HG02970 (cell line): ENCODE measurements around the gene PERCC1.

Experiments
- ATAC-seq: cut with Tn5 transposase; IDR thresholded peaks from one replicate; pipeline ENCODE4 v1.9.1; 2021; ENCODE audit warnings: mild to moderate bottlenecking, moderate library complexity, moderate number of reproducible peaks; ENCODE audit not compliant: unreplicated experiment, low FRiP score

Gene PERCC1

DNA sequence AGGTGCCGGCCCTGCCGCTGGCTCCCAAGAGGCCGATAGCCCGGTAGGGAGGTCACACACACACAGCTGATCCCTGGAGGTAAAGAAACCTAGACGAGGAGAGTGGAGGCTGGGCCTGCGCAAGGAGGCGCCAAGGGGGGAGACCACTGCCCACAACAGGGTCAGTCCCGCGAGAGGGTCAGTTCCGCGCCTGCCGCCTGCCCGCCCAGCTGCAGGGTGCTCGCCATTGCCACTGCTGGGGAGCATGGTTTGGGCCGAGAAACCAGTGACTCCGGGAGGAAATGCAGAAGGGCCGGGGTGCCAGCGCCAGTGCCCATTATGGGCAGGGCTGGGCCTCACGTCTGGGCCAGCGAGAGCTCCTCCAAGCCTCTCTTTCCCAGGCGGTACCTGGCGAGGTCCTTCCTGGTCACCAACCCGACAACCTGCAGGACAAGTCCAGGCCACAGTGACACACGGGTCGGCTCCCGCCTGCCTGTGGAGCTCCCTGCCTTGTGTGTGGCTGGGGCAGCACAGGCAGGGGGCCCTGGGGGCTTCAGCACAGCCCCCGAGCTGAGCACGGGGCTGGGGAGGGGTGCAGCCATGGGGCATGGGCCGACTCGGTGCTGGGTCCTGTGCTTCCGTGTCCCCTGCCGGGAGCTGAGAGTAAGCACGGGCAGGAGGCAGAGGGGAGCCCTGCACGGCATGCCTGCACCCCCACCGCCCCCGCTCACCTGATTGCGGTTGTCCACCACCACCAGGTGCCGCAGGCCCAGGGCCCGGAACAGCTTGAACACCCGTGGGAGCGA, 15.6 kb downstream of the PERCC1 start:
- no peak for ATAC-seq

DNA sequence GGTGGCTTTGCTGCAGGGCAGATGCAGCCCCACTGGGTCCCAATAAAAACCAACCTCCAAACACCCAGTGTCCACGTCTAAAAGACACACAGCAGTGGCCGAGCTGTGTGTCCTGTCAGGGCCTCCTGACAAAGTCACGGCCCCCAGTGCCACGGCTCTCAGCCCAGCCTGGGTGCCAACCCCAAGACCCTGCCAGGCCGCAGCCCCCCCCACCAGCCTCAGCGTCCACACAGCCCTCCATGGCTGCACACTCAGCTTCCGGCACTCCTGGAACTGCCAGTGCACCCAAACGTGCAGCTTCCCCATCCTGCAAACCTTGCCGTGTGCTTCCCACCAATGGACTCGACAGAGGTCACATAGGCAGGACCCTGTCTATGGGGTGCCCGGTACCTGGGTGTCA, 17.1 kb downstream of the PERCC1 start:
- no peak for ATAC-seq

DNA sequence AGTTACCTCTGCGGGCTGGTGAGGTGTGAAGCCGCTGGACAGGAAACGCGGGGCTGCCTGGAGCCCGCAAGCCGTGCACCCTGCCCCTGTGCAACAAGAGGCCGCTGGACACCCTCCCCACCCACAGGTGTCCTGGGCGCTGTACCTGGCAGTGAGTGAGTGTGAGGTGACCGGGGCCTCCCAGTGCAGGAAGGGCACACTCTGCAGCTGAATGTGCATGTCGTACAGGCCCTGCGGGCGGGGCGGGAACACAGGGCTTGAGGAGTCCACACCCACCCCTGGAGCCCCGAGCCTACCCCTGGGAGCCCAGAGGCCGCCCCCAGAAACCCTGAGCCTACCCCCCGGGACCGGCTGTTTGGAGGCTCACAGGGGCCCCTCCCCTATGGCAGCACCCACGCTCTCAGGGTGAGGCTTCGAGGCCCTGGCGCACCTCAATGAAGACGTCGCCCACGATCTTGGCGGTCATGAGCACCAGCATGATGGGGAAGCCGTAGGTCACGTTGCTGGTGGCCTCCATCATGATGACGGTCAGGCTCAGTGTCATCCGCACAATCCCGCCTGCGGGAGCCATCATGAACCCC, 17.7 kb downstream of the PERCC1 start:
- no peak for ATAC-seq

DNA sequence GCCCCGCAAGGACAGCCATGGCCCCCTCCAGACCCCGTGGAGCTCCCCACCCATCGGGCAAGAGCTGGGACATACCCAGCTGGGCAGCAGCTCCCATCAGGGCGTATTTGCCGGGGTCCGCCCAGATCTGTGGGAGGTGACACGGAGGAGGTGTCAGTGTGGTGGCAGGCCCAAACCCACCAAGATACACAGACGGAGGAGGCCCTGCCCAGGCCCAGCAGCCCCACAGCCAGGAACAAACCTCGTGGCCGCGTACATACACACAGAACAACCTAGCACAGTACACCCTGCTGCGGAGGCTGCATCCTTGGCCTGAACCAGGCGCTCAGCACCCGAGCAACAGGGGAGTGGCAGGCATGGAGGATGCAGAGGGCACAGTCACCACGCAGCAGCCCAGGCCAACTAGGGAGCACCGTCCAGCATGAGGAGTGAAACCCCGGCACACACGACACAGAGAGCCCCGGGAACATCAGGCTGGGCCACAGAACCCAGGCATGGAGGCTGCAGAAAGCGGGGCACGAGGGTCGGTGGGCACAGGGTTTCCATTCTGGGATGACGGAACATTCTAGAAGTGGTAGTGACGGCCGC, 18.4 kb downstream of the PERCC1 start:
- ATAC-seq, result no peak

DNA sequence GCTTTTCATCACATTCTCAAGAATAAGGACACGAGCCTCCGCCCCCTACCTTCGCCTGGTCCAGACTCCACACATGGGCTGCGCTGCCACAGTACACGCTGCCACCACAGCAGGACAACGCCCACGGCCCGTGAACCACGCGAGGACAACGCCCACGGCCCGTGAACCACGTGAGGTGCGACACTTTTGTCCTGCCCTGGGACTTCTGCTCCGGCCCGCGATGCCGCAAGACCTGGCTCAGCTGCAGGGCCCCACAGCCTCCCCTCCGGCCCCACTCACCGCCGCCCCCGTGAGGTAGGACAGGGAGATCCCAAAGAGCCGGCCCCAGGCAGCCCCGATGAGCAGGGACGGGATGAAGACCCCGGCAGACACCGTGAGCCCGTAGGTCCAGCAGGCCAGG, 19.3 kb downstream of the PERCC1 start:
- no peak for ATAC-seq

DNA sequence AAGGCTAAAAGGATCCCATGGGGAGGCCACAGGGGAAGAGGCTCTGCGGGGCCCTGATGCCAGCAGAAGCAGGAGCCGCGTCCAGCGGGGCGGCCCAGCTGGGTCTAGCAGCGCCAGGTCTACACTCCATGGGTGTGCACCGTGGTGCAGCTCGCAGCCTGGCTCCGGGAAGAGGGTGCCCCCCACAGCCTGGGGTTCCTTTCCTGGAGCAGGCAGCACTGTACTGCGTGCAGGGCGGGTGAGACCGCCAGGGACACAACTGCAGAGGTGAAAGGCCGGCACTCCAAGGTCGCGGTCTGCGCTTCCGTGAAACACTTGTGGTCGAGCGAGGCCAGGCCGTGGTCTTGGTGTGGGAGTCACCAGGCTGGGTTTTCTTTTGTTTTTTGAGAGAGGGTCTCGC, 20.0 kb downstream of the PERCC1 start:
- ATAC-seq, result no peak

DNA sequence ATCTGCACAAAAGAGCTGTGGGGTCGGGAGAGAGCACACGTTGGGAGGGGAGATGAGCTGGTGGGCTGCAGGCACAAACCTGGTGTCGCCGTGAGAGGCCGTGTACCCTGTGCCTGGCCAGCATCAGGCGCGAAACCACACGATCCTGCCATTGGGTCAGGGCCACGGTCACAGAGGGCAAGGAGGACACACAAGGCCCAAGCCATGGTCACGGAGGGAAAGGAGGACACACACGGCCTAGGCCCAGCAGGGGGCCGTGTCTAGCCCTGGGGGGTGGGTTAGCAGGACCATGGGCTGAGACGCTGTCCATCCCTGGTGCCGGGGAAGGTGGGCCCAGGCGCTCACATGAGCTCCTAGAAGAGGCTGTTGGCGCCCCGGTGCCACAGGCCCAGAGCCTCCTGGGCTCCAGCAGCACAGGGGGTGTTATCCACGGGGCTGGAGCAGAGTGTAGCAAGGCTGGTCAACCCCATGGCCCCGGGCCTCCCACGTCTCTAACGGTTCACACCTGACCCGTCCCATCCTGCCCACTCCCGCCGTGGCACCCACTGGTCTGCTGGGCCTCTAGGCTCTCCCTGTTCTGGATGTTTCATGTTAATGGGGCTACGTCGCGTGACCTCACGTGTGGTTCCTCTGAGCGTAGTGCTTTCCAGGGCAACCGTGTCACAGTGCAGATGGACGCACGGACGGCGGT, 21.0 kb downstream of the PERCC1 start:
- ATAC-seq, result no peak

DNA sequence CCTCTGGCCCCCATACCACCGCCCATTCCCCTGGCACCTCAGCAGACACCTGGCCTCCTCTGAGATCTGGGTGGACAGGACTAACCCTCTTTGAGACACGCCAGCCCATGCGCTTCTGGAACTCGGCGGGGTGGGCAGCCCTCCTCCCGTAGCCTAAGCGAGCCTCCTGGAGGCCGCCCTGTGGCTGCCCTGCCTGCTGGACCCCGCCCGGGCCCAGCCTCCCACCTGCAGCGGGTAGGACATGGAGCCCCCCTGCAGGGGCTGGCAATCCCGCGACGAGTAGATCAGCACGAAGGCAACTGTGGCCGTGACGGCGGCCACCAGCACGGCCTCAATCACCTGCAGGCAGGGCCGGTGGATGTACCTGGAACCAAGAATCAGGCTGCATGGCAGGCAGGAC, 21.7 kb downstream of the PERCC1 start:
- no peak for ATAC-seq

DNA sequence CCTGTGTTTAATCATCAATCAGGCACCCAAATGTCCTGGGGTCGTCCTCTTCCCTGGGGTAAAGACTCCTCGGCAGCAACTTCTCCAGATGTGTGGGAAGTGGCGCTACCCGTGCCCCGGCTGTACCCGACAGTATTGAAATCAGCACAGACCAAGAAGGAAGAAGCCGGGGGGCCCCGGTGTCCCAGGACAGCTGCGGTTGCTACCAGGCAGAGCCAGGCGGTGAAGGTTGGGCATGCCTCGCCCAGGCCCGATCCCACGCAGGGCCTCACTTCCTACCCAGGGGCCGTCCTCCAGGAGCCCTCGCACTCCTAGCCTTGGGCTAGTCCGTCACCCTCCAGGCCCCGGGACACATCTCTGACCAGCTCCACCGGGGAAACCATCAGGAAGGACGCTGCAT, 22.4 kb downstream of the PERCC1 start:
- no peak for ATAC-seq

DNA sequence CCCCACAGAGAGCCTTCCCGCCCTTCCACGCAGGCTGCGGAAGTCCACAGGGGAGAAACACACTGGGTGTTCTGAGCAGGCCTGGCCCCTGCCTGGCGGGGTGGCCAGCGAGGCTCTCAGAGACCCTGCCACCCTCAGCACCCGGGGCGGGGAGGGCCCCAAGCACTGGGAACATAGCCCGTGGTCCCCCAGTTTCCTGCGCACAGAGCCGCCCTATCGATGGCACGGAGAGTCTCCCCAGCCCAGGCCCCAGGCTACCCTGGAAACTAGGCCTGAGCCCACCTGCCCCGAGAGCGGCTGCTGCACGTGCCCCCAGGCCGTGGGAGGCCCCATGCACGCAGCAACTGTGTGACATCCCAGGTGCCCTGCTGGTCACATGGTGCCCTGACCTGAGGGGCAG, 23.7 kb downstream of the PERCC1 start:
- no peak for ATAC-seq

DNA sequence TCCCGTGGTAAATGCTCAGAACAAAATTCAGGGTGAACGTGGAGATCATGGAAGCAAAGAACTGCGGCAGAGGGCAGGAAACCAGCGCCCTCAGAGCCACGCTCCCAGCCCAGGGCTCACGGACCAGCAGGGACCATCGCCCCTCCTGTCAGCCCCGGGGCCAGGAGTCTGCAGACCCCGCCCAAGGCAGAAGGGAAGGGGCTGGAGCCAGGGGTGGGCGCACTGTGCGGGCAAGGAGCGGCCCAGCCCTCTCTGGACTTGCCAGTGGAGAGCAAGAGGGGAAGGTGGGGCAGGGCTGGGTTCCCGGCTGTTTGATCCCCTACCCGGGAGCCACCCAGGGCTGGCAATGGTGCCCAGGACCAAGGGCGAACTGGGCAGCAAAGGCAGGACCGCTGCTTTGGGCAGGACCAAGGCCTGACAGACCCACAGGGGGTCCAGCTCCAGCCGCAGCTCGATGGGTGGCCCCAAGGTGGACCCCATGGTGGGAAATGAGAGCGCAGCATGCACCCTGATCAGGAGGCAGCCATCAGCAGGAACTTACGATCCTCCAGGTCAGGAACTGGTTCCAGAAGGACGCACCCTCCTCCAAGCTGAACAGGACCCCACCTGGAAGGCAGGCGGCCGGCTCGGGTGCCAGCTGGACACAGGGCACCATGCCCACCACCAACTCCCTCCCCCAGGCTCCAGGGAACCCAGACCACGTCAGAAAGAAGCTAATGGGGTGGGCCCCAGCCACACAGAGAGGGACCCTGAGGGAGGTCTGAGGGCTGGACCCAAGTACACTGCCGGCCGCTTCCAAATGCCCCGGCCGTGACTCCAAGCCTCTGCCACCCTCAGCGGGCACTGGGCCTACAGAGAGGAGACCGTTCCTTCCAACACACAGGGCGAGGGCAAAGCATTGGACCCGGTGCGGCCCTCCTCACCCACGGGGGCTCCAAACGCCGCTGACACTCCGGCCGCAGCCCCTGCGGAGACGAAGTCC, 24.6 kb downstream of the PERCC1 start:
- ATAC-seq, result no peak

DNA sequence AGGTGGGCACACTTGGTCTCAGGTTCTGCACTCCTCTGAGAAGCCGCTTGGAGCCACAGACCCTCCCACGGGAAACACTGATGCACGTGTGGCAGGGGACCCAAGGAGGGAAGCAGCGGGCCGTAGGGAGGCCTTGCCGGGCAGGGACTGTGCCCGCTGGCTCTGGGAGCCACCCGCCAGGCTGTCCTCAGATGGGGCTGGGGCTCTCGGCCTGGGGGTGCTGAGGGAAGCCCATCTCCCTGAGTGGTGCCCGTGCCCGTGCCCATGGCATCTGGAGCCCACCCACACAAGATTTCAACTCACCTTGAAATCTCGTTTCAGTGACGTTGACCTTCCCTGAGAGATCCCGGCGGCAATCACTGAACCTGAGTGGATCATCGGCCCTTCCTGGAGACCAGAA, 26.1 kb downstream of the PERCC1 start:
- ATAC-seq, result no peak

DNA sequence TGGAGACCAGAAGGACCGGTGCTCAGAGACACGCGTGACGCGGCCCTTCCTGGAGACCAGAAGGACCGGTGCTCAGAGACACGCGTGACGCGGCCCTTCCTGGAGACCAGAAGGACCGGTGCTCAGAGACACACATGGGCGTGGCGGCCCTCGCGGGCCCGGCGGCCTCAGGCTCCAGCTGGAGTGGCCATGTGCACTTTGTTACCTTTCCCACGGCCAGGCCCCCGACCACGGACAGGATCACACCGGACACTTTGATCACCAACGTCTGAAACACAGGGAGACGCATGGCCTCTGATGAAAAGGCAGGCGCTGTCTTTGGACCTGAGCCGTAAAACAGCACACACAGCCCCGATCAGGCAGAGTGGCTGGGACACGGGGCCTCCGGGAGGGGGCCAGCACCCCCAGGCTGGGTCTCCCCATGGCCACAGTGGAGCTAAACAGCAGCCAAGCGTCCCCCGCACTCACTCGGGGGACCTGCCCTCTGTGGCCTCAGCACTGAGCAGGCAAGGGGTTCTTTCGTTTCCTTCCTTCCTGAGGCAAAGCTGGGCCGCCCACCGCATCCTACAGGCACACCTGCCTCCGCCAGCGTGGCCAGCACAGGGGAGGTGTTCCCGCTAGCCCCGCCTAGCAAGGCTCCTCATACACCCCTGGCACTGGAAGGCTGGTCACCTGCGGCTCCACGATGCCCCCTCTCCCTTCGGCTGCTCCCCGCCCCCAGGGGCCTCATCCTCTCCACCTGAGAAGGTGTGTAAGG, 26.8 kb downstream of the PERCC1 start:
- no peak for ATAC-seq

DNA sequence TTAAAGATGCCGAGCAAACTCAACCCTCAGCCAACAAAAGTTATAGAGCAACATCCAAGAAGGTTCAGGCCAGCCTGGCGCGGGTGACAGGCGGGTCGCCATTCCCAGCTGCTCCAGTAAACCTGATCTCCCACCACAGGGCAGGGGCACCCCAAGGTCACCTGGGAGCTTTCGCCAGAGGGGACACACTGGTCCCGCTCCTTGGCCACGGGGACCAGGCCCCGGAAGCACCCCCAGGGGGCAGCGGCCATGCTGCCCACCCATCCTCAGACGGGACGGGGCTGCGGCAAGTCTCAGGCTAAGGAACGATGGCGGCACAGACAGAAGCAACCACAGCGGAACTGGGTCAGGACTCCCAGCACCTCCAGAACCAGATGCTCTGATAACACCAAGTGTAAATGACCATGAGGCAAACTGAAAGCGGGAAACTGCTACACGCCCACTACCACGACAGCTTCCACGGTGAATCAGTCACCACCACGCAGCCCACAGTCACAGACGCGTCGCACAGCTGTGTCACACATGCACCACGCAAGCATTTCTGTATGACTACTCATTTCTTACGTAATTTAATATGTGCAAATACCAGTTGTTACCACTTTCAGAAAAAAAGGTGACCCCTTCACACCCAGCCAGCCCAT, 27.6 kb downstream of the PERCC1 start:
- no peak for ATAC-seq

DNA sequence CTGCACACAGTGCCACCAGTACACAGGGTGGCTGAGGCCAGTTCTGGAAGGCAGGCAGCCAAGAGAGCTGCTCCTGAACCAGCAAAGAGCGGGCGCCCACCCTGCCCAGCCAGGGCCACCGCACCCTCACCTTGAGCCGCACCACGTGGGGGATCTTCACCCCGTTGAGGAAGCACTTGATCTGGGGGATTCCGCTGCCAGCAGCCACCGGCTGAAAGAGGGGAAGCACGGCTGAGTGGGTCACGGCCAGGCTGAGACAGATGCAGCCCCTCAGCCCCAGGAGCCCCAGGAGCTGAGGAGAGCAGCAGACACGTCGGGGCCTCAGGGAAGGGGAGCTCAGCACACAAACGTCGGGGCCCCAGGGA, 28.1 kb downstream of the PERCC1 start:
- no peak for ATAC-seq

DNA sequence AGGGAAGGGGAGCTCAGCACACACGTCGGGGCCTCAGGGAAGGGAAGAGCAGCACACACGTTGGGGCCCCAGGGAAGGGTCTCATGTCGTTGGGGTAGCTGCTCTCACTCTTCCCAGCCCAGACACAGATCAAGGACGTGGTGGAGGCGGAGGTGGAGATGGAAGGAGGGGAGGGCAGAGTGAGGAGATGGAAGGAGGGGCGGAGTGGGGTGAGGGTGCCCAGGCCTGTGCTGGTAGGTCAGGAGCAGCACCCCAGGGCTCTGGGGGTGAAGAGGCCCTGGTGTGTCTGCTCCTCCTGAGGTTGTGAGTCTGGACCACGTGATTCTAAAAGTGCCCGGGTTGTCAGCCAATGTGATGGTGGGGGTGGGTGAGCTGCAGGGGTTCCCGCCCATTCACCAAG, 29.1 kb downstream of the PERCC1 start:
- ATAC-seq, result no peak

DNA sequence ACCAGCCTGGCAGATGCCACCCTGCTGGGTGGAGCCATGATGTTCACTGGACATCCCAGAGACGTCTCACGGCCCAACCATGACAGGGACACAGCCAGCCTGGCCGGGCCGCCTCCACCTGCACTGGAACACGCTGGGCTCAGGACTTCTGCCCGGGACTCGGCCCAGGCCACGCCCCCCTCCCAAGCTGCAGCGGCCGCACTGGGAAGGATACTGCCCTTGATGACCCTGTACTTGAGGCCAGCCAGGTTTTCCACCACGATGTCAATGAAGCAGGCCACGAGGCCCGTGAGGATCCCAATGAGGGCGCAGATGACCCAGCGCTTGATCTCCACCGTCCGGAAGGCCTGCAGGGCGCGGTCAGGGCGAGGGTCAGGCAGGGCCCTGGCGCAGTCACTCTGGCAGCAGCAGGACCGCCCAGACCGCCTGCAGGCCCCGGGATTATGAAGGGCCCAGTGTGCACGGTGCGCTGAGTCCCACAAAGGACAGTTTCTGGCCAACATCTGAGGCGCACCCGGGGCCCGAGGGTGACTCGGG, 29.8 kb downstream of the PERCC1 start:
- no peak for ATAC-seq

DNA sequence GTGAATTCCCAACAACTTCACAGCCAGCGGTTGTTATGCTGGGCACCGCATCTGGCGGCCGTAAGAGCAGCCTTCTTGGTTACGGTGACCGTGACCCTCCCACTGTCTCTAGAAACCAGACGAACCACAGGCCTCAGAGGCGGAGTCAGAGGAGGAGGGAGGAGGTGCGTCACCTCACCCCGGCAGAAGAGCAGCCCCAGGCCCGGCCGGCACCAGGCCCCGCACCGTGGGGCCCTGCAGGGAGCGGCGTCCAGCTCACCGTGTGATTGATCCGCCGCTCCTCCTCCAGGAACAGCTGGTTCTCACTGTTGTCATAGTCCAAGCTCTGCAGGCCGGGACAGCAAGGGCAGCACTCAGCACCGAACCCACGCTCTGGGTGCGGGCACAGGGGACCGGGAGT, 30.3 kb downstream of the PERCC1 start:
- ATAC-seq, result no peak
